HG03571 (cell line): ENCODE results near the gene ZSCAN5A.
A peak's percentile ranks its signal among the peaks of the same experiment; 100 is the strongest.
"Not testable (repeated sequence)": the region's sequence is repeated elsewhere in the genome, so short reads cannot be mapped to it uniquely, and the experiment has no call there.

Experiments
- ATAC-seq: cut with Tn5 transposase; IDR thresholded peaks from one replicate; pipeline ENCODE4 v1.9.1; 2021; ENCODE audit not compliant: unreplicated experiment

Gene ZSCAN5A

DNA sequence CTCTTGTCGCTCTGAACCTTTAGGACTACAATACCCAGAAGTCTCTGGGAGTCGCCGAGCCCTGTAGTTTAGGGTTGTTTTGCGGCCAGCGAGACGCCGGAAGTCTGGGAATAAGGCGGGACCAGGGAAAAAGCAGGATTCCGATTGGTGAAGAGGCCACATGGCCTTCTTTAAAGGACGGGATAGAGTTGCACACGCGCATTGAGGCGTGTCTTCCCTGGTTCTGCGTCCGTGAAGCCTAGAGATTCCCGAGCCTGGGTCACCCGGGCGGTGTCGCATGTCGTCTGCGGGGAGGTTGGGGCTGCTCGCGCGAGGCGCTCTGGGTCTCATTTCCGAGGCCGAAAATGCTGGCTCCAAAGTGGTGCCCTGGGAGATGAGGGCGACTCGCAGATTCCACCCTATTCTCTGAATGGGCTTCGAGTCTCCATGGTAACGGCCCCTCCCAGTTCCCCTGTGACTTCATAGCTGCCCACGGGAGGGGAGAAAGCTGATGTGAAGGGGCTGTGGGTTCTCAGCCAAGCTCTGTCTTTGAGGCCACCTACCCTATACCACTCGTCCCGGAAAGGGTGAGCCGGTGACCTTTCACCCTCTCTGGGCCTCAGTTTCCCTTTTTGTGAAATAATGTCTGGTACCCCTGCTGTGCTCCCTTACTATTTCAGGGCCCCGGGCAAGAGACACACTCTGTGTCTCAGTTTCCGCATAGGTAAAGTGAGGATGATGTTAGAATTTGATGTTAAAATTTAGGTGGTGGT, 614 bp upstream of the ZSCAN5A start:
- ATAC-seq = peak; percentile 71

DNA sequence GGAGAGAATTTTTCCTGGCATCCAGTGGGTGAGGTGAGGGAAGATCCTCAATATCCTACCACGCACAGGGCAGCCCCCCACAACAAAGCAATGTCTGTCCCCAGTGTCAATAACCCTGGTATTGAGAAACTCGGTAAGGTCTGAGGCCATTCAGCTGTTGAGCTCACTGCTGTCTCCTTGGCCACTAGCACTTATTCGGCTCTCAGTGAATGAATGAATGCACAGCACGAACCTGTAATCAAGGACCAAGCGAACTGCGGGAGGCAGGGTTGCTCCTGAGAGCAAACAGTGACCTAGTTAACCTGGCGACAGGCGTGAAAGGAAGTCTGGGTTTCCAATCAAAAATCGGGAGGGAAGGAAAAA, 640 bp downstream of the ZSCAN5A start:
- ATAC-seq = peak; percentile 3

- no peak for ATAC-seq
Observed at GRCh38 chr19:56312787-56313657, 1.6 kb downstream of the ZSCAN5A start.

- ATAC-seq = no peak
Observed at GRCh38 chr19:56312342-56312741, 2.3 kb downstream of the ZSCAN5A start.

DNA sequence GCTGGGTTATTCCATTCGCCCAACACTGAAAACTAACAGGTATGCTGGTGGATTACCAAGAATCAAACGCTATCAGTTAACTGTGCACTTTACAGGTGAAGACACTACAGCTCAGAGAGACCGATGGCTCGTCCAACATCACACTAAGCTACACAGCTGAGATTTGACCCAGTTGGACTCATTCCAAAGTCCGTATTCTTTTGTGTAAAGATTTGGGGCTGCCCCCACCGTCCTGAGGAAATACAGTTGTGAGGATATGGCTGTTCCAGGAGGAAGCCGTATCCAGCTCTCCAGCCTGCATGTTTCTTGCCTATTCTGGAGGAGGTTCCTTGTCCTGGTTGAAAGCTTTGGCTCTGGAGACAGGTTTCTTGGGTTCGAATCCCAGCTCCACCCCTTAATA, 4.2 kb downstream of the ZSCAN5A start:
- ATAC-seq = no peak

GRCh38 chr19:56309511-56310185, 5.0 kb downstream of the ZSCAN5A start:
- no peak for ATAC-seq

GRCh38 chr19:56308792-56309191, 5.8 kb downstream of the ZSCAN5A start:
- no peak for ATAC-seq

DNA sequence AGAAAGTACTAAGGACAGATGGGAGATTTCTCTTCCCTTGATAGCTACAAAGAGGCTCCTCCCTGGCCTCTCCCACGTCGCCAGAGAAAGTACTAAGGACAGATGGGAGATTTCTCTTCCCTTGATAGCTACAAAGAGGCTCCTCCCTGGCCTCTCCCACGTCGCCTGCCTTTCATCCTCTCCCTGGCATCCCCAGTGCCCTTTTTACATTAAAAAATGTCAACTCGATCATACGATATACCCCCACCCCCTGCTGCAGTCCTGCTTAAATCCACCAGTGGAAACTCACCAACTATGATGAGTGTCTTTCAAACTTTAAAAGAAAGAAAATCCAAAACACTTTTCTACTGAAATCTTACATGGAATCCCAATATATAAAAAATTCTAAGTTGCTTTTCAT, 7.6 kb downstream of the ZSCAN5A start:
- ATAC-seq = not testable (repeated sequence)

DNA sequence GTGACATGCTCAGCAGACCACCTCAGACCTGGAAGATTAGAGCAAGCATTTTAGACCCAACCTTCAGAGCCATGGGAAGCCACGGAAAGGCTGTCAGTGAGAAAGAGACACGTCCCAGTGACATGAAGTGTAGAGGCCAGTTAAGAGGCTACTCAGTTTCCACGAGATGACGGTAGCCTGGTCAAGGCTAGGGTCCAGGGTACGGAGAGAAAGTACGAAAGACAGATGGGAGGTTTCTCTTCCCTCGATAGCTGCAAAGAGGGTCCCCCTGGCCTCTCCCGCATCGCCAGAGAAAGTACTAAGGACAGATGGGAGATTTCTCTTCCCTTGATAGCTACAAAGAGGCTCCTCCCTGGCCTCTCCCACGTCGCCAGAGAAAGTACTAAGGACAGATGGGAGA, 8.6 kb downstream of the ZSCAN5A start:
- no peak for ATAC-seq

DNA sequence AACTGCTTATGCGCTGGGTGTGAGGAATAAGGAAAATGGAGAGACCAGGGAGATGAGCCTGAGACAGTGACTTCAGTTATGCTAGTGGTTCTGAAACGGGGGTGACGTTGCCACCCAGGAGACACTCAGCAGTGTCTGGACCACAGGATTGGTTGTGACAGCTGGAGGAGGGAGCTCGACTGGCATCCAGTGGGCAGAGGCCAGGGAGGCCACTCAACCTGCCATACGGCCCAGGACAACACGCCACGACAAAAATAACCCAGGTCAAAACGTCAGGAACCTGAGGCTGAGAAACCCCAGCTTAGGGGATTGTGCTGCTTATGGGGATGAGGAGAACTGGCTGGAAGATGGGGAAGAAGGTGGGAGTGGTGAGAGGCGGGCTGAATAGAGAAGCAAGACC, 10.4 kb downstream of the ZSCAN5A start:
- no peak for ATAC-seq

- no peak for ATAC-seq
Observed at GRCh38 chr19:56301886-56302620, 12.6 kb downstream of the ZSCAN5A start.

GRCh38 chr19:56301155-56301554, 13.5 kb downstream of the ZSCAN5A start:
- no peak for ATAC-seq

GRCh38 chr19:56299688-56300087, 15.0 kb downstream of the ZSCAN5A start:
- no peak for ATAC-seq

DNA sequence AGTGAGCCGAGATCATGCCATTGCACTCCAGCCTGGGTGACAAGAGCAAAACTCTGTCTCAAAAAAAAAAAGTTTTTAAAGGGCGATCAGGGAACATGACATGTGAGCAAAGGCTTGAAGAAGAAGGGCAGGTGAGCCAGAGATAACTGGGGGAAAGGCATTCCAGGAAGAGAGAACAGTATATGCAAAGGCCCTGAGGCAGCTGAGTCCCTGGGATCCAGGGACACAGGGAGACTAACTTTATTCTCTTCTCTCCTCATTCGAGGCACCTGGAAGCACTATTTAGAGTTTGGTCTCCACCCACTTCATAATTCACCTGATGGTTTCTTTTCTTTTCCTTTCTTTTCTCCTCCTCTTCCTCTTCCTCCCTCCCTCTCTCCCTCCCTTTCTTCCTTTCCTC, 17.6 kb downstream of the ZSCAN5A start:
- no peak for ATAC-seq

DNA sequence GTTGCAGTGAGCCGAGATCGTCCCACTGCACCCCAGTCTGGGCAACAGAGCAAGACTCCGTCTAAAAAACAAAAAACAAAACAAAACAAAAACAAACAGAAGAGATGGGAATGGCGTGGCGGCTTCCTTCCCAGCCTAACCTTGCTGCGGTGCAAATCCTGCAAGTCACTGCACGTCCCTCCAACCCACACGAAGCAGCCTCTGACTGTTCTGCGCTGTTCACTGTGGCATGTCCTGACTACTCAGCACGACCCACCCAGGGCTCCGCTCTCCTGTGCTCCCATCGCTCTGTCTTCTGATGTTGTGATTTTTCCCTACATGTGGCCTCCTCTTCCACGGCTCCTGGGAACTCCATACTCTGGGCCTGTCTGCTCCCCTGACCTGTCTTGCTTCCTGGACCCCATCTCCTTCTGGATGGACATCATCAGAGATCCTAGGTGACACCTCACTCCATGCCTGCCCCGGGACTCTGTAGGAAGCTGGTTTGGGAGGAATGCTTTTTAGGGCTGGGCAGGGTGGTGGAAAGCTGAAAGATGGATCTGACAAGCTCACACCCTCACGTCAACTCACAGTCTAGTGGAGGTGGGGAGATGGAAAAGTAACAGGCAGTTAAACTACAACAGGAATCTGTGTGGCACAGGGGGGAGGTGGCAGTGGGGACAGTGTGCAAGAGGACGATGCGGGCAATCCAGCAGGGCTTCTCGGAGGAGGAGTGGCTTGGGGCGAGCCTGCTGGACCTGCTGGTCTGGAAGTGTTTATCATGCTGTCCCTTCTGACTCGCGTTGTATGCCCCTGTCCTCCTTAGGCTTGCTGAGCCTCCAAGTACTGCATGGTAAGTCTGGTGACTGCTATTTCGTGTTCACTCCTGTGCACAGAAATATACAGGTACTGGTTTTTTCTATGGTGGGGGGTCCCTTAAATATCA, 18.8 kb downstream of the ZSCAN5A start:
- ATAC-seq = no peak

GRCh38 chr19:56294549-56294948, 20.1 kb downstream of the ZSCAN5A start:
- no peak for ATAC-seq

DNA sequence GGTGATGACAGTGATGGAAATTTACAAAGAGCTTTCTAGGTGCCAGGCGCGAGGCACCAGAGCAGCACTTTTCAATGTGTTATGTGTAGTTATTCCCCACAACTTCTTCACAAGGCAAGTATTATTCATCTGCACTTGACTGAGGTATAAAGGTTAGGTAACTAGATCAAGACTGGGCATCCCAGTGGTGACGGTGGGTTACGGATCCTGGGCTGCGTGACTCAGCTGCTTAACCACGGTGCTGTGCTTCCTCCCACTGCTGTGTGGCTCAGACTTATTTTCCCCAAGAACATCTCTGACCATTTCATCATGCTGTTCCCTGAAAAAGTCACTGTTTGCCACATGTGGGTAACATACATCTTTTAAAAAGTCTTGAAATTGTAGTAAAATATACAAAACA, 22.8 kb downstream of the ZSCAN5A start:
- ATAC-seq = no peak

GRCh38 chr19:56290104-56290503, 24.5 kb downstream of the ZSCAN5A start:
- no peak for ATAC-seq

DNA sequence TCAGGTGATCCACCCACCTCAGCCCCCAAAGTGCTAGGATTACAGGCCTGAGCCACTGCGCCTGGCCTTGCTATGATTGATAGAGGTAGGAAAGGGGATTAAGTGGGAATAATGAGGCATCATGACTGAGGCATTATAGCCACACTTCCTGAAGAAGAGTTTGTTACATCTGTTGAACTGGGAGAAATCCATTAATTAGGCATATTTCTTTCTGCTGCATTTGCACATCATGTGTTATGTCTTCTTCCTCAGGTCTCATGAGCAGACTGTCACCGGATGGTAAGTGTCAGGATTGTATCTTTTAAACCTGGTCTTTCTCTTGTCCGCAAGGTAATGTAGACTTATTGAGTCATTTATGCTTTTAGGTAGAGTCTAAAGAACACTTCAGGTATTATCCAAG, 29.9 kb downstream of the ZSCAN5A start:
- no peak for ATAC-seq

DNA sequence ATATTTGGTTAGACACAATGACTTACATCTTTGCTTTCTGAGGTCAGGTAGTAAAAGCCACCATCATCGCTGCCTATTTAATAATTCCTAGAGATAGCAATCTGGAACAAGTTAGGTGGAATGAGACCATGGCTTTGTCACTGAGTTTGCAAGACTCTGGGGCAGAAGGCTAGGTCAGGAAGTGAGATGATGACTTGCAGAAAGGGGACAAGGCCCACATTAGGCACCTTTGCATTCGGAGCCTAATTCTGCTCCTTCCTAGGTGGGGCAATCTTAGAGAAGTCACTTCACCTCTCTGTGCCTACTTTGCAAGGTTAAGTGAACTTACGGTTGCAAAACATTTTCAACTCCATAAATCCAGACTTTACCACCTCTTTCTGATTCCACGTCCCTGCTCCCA, 31.8 kb downstream of the ZSCAN5A start:
- no peak for ATAC-seq
